Tibial nerve (tissue), 3 donors: ENCODE measurements around the gene PKN2.

Experiments
- POLR2A ChIP-seq, 2 donors: fragments of 450-650 bp; IDR thresholded peaks; one replicate each; pipeline ENCODE4 v1.6.1; 2017; ENCODE audit warnings: antibody characterized with exemption in 2 of 2, mild to moderate bottlenecking in 2 of 2, moderate library complexity in 2 of 2
- TF ChIP-seq, protein P1 (sequence below), 5 experiments: fragments of 200-600 bp in 3 of 5; fragments of 450-650 bp in 2 of 5; sonication (generic) in 3 of 5; IDR thresholded peaks; one replicate each; pipeline ENCODE4 v1.5.1; 2016 to 2019; ENCODE audit warnings: antibody characterized with exemption in 5 of 5, mild to moderate bottlenecking in 3 of 5, moderate library complexity in 2 of 5

DNA sequence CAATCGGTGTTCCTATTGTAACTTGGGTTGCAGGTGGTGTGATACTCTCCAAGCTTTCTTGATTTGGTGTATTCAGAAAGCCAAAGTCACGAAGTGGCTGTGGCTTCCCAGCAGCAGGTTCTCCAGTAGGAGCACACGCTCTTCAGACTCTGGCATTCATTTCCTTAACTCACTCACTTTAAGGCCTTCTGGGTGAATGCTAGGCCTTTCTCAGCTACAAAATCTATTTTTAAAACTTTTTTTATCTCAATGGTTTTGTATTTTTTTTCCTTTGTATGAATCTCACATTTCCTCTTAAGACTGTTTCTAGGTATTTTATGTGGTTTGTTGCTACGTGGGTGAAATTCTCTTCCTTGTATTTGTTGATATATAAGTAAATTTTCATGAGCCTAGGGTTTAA lies 22.9 kb upstream of the PKN2 start:
- no peak for TF ChIP-seq POLR2A (IDR thresholded peaks at IDR 0.05)
- TF ChIP-seq, protein P1, sequence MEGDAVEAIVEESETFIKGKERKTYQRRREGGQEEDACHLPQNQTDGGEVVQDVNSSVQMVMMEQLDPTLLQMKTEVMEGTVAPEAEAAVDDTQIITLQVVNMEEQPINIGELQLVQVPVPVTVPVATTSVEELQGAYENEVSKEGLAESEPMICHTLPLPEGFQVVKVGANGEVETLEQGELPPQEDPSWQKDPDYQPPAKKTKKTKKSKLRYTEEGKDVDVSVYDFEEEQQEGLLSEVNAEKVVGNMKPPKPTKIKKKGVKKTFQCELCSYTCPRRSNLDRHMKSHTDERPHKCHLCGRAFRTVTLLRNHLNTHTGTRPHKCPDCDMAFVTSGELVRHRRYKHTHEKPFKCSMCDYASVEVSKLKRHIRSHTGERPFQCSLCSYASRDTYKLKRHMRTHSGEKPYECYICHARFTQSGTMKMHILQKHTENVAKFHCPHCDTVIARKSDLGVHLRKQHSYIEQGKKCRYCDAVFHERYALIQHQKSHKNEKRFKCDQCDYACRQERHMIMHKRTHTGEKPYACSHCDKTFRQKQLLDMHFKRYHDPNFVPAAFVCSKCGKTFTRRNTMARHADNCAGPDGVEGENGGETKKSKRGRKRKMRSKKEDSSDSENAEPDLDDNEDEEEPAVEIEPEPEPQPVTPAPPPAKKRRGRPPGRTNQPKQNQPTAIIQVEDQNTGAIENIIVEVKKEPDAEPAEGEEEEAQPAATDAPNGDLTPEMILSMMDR (IDR thresholded peaks at IDR 0.05) = no peak
